Activated CD8-positive, alpha-beta T cell treated with anti-CD3 and anti-CD28 coated beads for 36 hours (primary cell): ENCODE data around the gene NTF3. TPM values are rescaled to one million over a fixed set of nuclear protein-coding genes. Genes with fewer than 3 reads are reported as not detected.

Experiments
- ATAC-seq: fragments of 200-7000 bp; cut with Tn5 transposase; one replicate; pipeline ENCODE4 v1.10.0; 2021; ENCODE audit warnings: mild to moderate bottlenecking, moderate library complexity
- CTCF ChIA-PET: fragments of 350-600 bp; sonication (Branson Sonifier 250); formaldehyde crosslinking; loops from one replicate; lab custom pipeline; 2021; ENCODE audit warnings: antibody characterized with exemption; lab: Charles Lee
- POLR2A ChIA-PET: fragments of 350-600 bp; sonication (Branson Sonifier 250); formaldehyde crosslinking; loops from one replicate; lab custom pipeline; 2021; ENCODE audit warnings: antibody characterized with exemption; lab: Charles Lee
- DNase-seq: peaks from one replicate; pipeline ENCODE4 v3.0.0-alpha.2; 2020
- H3K27ac Mint-ChIP-seq: one replicate; pipeline ENCODE4 v1.8.0; 2021; ENCODE audit warnings: mild to moderate bottlenecking, mixed read lengths
- H3K27me3 Mint-ChIP-seq: one replicate; pipeline ENCODE4 v1.8.0; 2021; ENCODE audit warnings: mixed read lengths
- H3K36me3 Mint-ChIP-seq: one replicate; pipeline ENCODE4 v1.8.0; 2021; ENCODE audit warnings: low read depth, mixed read lengths
- H3K4me1 Mint-ChIP-seq: one replicate; pipeline ENCODE4 v1.8.0; 2021; ENCODE audit warnings: low read depth, mixed read lengths
- H3K4me3 Mint-ChIP-seq: one replicate; pipeline ENCODE4 v1.8.0; 2021; ENCODE audit warnings: mild to moderate bottlenecking, moderate library complexity, mixed read lengths
- H3K9me3 Mint-ChIP-seq: one replicate; pipeline ENCODE4 v1.8.0; 2021; ENCODE audit warnings: mixed read lengths
- CTCF ChIP-seq: fragments of 200-600 bp; IDR thresholded peaks from one replicate; pipeline ENCODE4 v1.8.0; 2022; ENCODE audit warnings: antibody characterized with exemption, mild to moderate bottlenecking
- intact Hi-C: fragments of 100-400 bp; cut with micrococcal nuclease; formaldehyde crosslinking; loops from one replicate; pipeline ENCODE4 v1.10.0; 2022
- total RNA-seq, 2 experiments: library from RNA; stranded (reverse); gene quantifications; one replicate each; pipeline ENCODE4 v1.2.3, GENCODE V29; 2021

NTF3 gene
- total RNA-seq, 2 experiments from 2014 or later, result not detected

- H3K27ac Mint-ChIP-seq, result no peak overlapping the region
- DNase-seq, result no peak
- ChIA-PET POLR2A (no interaction called here), CTCF (no interaction called here)
- no peak for TF ChIP-seq CTCF
- no peaks in the 10 kb centered on the region for H3K4me1 Mint-ChIP-seq
- intact Hi-C loops, result no loop called here
- ATAC-seq, result no peak
- H3K36me3 Mint-ChIP-seq, result no peaks in the 10 kb centered on the region
- no peaks in the 10 kb centered on the region for H3K9me3 Mint-ChIP-seq
- no peak overlapping the region for H3K4me3 Mint-ChIP-seq
- H3K27me3 Mint-ChIP-seq, result no peaks in the 10 kb centered on the region
These were observed 52.5 kb downstream of the NTF3 start for GRCh38 chr12:5484426-5484825.

- DNase-seq (no peak), ATAC-seq (no peak)
- no peak for TF ChIP-seq CTCF
- Mint-ChIP-seq H3K27ac (no peak overlapping the region), H3K4me1 (no peaks in the 10 kb centered on the region), H3K4me3 (no peak overlapping the region), H3K27me3 (no peaks in the 10 kb centered on the region), H3K9me3 (no peaks in the 10 kb centered on the region), H3K36me3 (no peaks in the 10 kb centered on the region)
- ChIA-PET POLR2A (no interaction called here), CTCF (no interaction called here)
- intact Hi-C loops, result no loop called here
These were observed 53.5 kb downstream of the NTF3 start for GRCh38 chr12:5485454-5485853.

- Mint-ChIP-seq H3K4me1 (no peaks in the 10 kb centered on the region), H3K27me3 (peaks cover 1% of the 10 kb centered on the region), H3K9me3 (no peaks in the 10 kb centered on the region), H3K27ac (no peak overlapping the region), H3K36me3 (no peaks in the 10 kb centered on the region), H3K4me3 (no peak overlapping the region)
- intact Hi-C loops, result no loop called here
- ATAC-seq (no peak), DNase-seq (no peak)
- POLR2A ChIA-PET, result interaction anchor here (0.6 kb wide), 2 partner anchors 19 to 479 kb away, joined by 3 read pairs; no protein-coding TSS in a partner anchor
- CTCF ChIA-PET, result no interaction called here
- TF ChIP-seq CTCF, result no peak
These were observed 55.2 kb downstream of the NTF3 start for GRCh38 chr12:5487076-5487475.

- ATAC-seq (no peak), DNase-seq (no peak)
- Mint-ChIP-seq H3K27ac (no peak overlapping the region), H3K36me3 (no peaks in the 10 kb centered on the region), H3K9me3 (no peaks in the 10 kb centered on the region), H3K27me3 (peaks cover 1% of the 10 kb centered on the region), H3K4me1 (no peaks in the 10 kb centered on the region), H3K4me3 (no peak overlapping the region)
- intact Hi-C loops, result no loop called here
- CTCF ChIA-PET, result no interaction called here
- no peak for TF ChIP-seq CTCF
- POLR2A ChIA-PET, result no interaction called here
These were observed 56.2 kb downstream of the NTF3 start for GRCh38 chr12:5487948-5488625.

- Mint-ChIP-seq H3K4me1 (no peaks in the 10 kb centered on the region), H3K4me3 (no peak overlapping the region), H3K9me3 (no peaks in the 10 kb centered on the region), H3K36me3 (no peaks in the 10 kb centered on the region), H3K27me3 (peaks cover 1% of the 10 kb centered on the region), H3K27ac (no peak overlapping the region)
- DNase-seq (no peak), ATAC-seq (no peak)
- intact Hi-C loops, result no loop called here
- ChIA-PET POLR2A (no interaction called here), CTCF (no interaction called here)
- TF ChIP-seq CTCF, result no peak
These were observed 56.7 kb downstream of the NTF3 start for GRCh38 chr12:5488626-5488955.
